GM12873 (cell line): ENCODE results near the gene PPME1.

Source experiments
- TF ChIP-seq, protein P1 (sequence below): IDR thresholded peaks from 2 replicates; pipeline ENCODE4 v1.5.1; 2012; ENCODE audit warnings: low read depth, mild to moderate bottlenecking, moderate library complexity, low read length, control low read depth; ENCODE audit not compliant: insufficient read depth; ENCODE audit errors: missing control alignments

PPME1 gene

GRCh38 chr11:74268456-74268855, 97.4 kb downstream of the PPME1 start:
- TF ChIP-seq, protein P1, sequence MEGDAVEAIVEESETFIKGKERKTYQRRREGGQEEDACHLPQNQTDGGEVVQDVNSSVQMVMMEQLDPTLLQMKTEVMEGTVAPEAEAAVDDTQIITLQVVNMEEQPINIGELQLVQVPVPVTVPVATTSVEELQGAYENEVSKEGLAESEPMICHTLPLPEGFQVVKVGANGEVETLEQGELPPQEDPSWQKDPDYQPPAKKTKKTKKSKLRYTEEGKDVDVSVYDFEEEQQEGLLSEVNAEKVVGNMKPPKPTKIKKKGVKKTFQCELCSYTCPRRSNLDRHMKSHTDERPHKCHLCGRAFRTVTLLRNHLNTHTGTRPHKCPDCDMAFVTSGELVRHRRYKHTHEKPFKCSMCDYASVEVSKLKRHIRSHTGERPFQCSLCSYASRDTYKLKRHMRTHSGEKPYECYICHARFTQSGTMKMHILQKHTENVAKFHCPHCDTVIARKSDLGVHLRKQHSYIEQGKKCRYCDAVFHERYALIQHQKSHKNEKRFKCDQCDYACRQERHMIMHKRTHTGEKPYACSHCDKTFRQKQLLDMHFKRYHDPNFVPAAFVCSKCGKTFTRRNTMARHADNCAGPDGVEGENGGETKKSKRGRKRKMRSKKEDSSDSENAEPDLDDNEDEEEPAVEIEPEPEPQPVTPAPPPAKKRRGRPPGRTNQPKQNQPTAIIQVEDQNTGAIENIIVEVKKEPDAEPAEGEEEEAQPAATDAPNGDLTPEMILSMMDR: no peak

DNA sequence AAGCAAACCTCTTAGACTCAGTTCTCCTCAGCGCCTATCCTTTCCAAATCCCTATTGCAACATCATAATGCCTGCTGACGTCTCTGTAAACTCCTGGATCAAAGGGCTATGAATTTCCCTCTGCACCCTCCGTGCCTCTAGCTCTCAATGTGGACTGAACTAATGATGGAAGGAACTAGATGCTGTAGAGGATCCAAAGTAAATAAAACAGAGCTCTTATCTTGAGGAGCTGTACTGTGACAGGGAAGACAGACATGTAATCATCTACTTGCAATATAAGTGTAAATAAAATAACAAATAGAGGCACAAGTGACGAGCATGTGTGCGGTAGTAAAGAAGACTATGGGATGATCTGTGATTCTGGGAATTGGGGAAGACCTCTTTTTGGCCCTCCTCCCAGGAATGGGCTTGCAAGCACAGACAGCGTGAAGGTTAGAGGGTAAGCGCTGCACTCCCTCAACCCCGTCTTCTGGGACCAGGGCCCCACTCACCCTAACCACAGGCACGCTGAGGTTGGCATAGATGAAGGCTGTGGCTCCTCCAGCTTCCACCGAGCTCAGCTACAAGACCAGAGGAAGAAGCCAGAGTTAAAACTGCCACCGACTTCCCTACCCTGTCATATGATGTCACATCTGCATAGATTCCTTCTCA, 98.2 kb downstream of the PPME1 start:
- TF ChIP-seq, protein P1: no peak

GRCh38 chr11:74272276-74272675, 101.2 kb downstream of the PPME1 start:
- TF ChIP-seq, protein P1: no peak

DNA sequence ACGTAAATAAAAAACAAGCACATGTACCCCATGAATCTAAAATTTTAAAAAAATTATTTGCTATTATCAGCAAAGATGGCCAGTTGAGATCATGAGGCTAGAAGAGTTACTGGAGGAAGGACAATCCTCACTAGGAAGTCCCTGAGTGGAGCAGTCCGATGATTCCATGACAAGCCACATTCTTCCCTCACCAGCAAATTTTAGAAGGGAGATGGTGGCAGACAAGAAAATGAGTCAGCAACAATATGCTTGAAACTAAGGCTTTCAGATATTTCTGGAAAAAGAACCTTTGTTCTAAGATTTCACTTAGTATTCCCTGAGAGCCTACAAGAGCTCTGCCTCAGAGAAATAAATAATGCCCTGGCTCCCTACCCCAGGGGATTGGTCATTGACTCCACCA, 105.5 kb downstream of the PPME1 start:
- TF ChIP-seq, protein P1: no peak

- TF ChIP-seq, protein P1: no peak
Measured at GRCh38 chr11:74278103-74278502, 107.0 kb downstream of the PPME1 start.

DNA sequence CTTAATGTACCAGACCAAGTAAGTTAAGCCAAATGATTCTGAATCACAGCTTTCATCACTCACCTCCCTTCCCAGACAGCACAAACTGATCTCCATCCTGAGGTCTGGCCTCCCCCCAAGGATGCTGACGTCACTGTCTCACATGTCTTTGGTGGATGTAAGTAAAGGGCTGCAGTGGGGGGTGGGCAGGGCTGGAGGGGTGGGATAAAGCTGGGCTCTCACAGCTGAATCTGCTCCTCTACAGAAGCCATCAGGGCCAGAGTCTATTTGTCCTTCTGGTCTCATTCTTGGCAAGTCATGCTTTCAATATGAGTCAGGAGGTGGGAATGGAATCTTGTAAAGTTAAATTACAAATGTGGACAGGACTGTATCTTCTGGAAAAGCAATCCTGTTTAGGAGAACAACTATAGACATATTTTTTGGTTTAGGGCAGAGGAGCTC, 107.7 kb downstream of the PPME1 start:
- TF ChIP-seq, protein P1: no peak

- TF ChIP-seq, protein P1: no peak
Measured at GRCh38 chr11:74279256-74279655, 108.2 kb downstream of the PPME1 start.
